CD4-positive, alpha-beta T cell (primary cell): ENCODE data around the gene PPM1H. TPM values are rescaled to one million over a fixed set of nuclear protein-coding genes. Genes with fewer than 3 reads are reported as not detected.

Experiments used
- ATAC-seq: fragments of 200-7000 bp; cut with Tn5 transposase; one replicate; pipeline ENCODE4 v1.10.0; 2022; ENCODE audit warnings: mild to moderate bottlenecking; ENCODE audit not compliant: poor library complexity
- CTCF ChIA-PET: fragments of 350-600 bp; sonication (Branson Sonifier 250); formaldehyde crosslinking; loops from one replicate; lab custom pipeline; 2021; ENCODE audit warnings: antibody characterized with exemption, inconsistent platforms; lab: Charles Lee
- POLR2A ChIA-PET: fragments of 350-600 bp; sonication (Branson Sonifier 250); formaldehyde crosslinking; loops from one replicate; lab custom pipeline; 2021; ENCODE audit warnings: antibody characterized with exemption, inconsistent platforms; lab: Charles Lee
- DNase-seq, 14 experiments: peaks; one replicate each; pipeline ENCODE4 v3.0.0-alpha.2; 2013 to 2020; ENCODE audit warnings: mixed read lengths in 2 of 14
- H3K27ac ChIP-seq, 2 donors: one replicate each; pipeline versions ENCODE4 v1.5.1 to v1.7.0; 2013; ENCODE audit warnings: low read length in 2 of 2, low read depth in 1 of 2, mild to moderate bottlenecking in 1 of 2
- H3K27me3 ChIP-seq, 2 experiments: 1 replicate in 1 of 2; 2 replicates in 1 of 2; pipeline versions ENCODE4 v1.6.1 to v1.7.0; 2013; ENCODE audit warnings: low read length in 2 of 2, control low read depth in 1 of 2, mild to moderate bottlenecking in 1 of 2, moderate library complexity in 1 of 2; ENCODE audit not compliant: insufficient read depth in 2 of 2, control insufficient read depth in 1 of 2
- H3K36me3 ChIP-seq: one replicate; pipeline ENCODE4 v1.6.1; 2013; ENCODE audit warnings: low read length, control low read depth; ENCODE audit not compliant: insufficient read depth
- H3K4me1 ChIP-seq: one replicate; pipeline ENCODE4 v1.6.1; 2013; ENCODE audit warnings: low read length, control low read depth; ENCODE audit not compliant: insufficient read depth
- H3K4me3 ChIP-seq: one replicate; pipeline ENCODE4 v1.5.1; 2013; ENCODE audit warnings: mild to moderate bottlenecking, low read length, moderate library complexity
- H3K9me3 ChIP-seq, 2 experiments: 1 replicate in 1 of 2; 2 replicates in 1 of 2; pipeline versions ENCODE4 v1.6.1 to v1.7.0; 2013; ENCODE audit warnings: low read length in 2 of 2, mild to moderate bottlenecking in 2 of 2, control low read depth in 1 of 2, moderate library complexity in 1 of 2; ENCODE audit not compliant: control insufficient read depth in 1 of 2, insufficient read depth in 1 of 2
- H3K27ac Mint-ChIP-seq: one replicate; pipeline ENCODE4 v1.8.0; 2020; ENCODE audit warnings: mixed read lengths
- H3K27me3 Mint-ChIP-seq: one replicate; pipeline ENCODE4 v1.8.0; 2021; ENCODE audit warnings: mixed read lengths
- H3K36me3 Mint-ChIP-seq: one replicate; pipeline ENCODE4 v1.8.0; 2021; ENCODE audit warnings: low read depth, mixed read lengths
- H3K4me1 Mint-ChIP-seq: one replicate; pipeline ENCODE4 v1.8.0; 2021; ENCODE audit warnings: low read depth, mixed read lengths
- H3K4me3 Mint-ChIP-seq: one replicate; pipeline ENCODE4 v1.8.0; 2020; ENCODE audit warnings: mild to moderate bottlenecking, mixed read lengths
- H3K9me3 Mint-ChIP-seq: one replicate; pipeline ENCODE4 v1.8.0; 2020; ENCODE audit warnings: mixed read lengths
- intact Hi-C, 2 experiments: fragments of 100-400 bp; cut with DNase I in 1 of 2; cut with micrococcal nuclease in 1 of 2; formaldehyde crosslinking; loops; one replicate each; pipeline versions ENCODE4 v1.15.1 to v1.9.0; 2023 to 2025; cut with DNase I, micrococcal nuclease
- total RNA-seq, 174 experiments: library from RNA in 2 of 174; stranded (reverse) in 2 of 174; gene quantifications; one replicate each; pipeline ENCODE4 v1.2.3 and lab custom pipeline; 2021 to 2026
- TF ChIP-seq, protein P1 (sequence below): fragments of 200-600 bp; IDR thresholded peaks from one replicate; pipeline ENCODE4 v1.8.0; 2022; ENCODE audit warnings: antibody characterized with exemption, mild to moderate bottlenecking

PPM1H gene
- total RNA-seq, 2 experiments from 2014 or later: not detected

DNA sequence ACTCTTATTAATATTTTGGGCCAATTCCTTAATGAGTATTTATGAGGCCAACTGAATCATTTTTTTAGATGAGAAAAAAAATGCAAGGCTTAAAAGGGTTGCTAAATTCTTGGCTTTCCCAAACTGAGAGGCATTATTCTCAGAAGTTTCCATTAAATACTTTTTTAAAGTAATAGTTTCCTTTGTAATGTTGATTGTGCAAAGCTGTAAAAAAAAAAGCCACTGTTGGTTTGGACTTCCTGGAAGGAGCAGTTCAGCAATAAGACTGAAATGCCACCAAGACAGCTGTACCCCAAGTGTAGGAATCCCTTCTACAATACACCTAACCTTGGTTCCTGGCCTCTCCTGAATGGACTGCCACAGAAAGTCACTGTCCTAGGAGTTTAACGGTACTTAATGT lies 237.1 kb downstream of the PPM1H start:
- Mint-ChIP-seq H3K9me3 (no peaks in the 10 kb centered on the region), H3K27ac (no peak overlapping the region), H3K4me1 (no peaks in the 10 kb centered on the region), H3K4me3 (no peak overlapping the region), H3K36me3 (no peaks in the 10 kb centered on the region), H3K27me3 (no peaks in the 10 kb centered on the region)
- peaks cover 0 to under 1% of the 10 kb centered on the region in 2 experiments for H3K27me3 ChIP-seq
- intact Hi-C loops: no loop called here
- ChIA-PET CTCF (interaction anchor here (0.6 kb wide), 1 partner anchor 70 kb away, joined by 4 read pairs; no protein-coding TSS in a partner anchor), POLR2A (interaction anchor here (0.7 kb wide), 1 partner anchor 92 kb away, joined by 3 read pairs; no protein-coding TSS in a partner anchor)
- DNase-seq (no peak), ATAC-seq (no peak)
- no peaks in the 10 kb centered on the region for H3K9me3 ChIP-seq
- TF ChIP-seq, protein P1, sequence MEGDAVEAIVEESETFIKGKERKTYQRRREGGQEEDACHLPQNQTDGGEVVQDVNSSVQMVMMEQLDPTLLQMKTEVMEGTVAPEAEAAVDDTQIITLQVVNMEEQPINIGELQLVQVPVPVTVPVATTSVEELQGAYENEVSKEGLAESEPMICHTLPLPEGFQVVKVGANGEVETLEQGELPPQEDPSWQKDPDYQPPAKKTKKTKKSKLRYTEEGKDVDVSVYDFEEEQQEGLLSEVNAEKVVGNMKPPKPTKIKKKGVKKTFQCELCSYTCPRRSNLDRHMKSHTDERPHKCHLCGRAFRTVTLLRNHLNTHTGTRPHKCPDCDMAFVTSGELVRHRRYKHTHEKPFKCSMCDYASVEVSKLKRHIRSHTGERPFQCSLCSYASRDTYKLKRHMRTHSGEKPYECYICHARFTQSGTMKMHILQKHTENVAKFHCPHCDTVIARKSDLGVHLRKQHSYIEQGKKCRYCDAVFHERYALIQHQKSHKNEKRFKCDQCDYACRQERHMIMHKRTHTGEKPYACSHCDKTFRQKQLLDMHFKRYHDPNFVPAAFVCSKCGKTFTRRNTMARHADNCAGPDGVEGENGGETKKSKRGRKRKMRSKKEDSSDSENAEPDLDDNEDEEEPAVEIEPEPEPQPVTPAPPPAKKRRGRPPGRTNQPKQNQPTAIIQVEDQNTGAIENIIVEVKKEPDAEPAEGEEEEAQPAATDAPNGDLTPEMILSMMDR: no peak
- no peaks in the 10 kb centered on the region for H3K36me3 ChIP-seq
- H3K4me1 ChIP-seq: no peaks in the 10 kb centered on the region
- H3K27ac ChIP-seq: no peak overlapping the region
- no peak overlapping the region for H3K4me3 ChIP-seq

DNA sequence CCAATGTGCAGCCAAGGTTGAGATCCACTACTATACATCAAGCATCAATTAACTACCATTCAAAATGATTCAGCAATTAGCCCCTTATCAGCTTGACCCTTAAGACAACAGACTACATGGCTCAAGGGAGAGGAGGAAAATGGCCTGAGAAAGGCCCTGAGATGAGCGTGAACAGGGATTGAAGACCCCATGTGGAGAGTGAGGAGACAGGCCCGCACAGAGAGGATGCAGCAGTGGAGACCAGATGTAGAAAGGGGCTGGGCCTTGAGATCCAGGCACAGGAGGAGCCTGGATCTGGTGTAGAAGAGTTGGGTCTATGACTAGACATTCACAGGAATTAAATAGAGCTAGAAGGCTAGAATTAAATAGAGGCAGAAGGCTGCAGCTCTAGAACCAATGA lies 239.3 kb downstream of the PPM1H start:
- no peaks in the 10 kb centered on the region for H3K4me1 Mint-ChIP-seq
- no peaks in the 10 kb centered on the region for H3K9me3 Mint-ChIP-seq
- no peak for DNase-seq
- H3K36me3 Mint-ChIP-seq: no peaks in the 10 kb centered on the region
- no peaks in the 10 kb centered on the region for H3K27me3 ChIP-seq
- H3K4me3 ChIP-seq: no peak overlapping the region
- ChIA-PET POLR2A (no interaction called here), CTCF (no interaction called here)
- H3K4me1 ChIP-seq: no peaks in the 10 kb centered on the region
- intact Hi-C loops: no loop called here
- no peak overlapping the region for H3K4me3 Mint-ChIP-seq
- H3K27me3 Mint-ChIP-seq: no peaks in the 10 kb centered on the region
- no peak overlapping the region for H3K27ac ChIP-seq
- H3K27ac Mint-ChIP-seq: no peak overlapping the region
- H3K9me3 ChIP-seq: no peaks in the 10 kb centered on the region
- ATAC-seq: no peak
- H3K36me3 ChIP-seq: no peaks in the 10 kb centered on the region
- TF ChIP-seq, protein P1: no peak

DNA sequence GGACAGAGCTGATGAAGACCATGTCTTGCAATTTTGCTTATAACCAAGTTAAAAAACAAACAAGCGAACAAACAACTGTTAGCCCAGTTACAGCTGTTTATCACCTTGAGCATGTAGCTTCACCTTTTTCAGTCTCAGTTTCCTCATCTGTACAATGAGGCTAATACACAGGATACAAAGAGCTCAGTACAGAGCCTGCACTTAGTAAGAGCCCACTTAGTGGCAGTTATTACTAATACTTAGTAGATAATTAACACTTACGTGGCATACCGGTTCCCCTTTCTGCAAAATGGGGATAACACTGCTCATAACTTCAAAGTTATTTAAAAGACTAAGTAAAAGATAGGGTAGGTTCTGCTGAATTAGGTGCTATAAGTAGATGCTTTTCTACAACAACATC lies 240.3 kb downstream of the PPM1H start:
- intact Hi-C loops: no loop called here
- Histone ChIP-seq H3K4me3 (no peak overlapping the region), H3K4me1 (no peaks in the 10 kb centered on the region), H3K27me3 (no peaks in the 10 kb centered on the region), H3K9me3 (no peaks in the 10 kb centered on the region), H3K27ac (no peak overlapping the region), H3K36me3 (no peaks in the 10 kb centered on the region)
- Mint-ChIP-seq H3K4me3 (no peak overlapping the region), H3K27ac (no peak overlapping the region), H3K4me1 (no peaks in the 10 kb centered on the region), H3K9me3 (no peaks in the 10 kb centered on the region), H3K36me3 (no peaks in the 10 kb centered on the region), H3K27me3 (no peaks in the 10 kb centered on the region)
- POLR2A ChIA-PET: no interaction called here
- CTCF ChIA-PET: no interaction called here
- no peak for DNase-seq
- no peak for ATAC-seq
- TF ChIP-seq, protein P1: no peak
